Karpas-422 (cell line): ENCODE results near the gene FIZ1. TPM values are rescaled to one million over a fixed set of nuclear protein-coding genes. Genes with fewer than 3 reads are reported as not detected.
"Not testable (repeated sequence)": the region's sequence is repeated elsewhere in the genome, so short reads cannot be mapped to it uniquely, and the experiment has no call there.

ENCODE experiments used
- DNase-seq: peaks from one replicate; pipeline ENCODE4 v3.0.0-alpha.2; 2015
- H2AFZ ChIP-seq: fragments of 200-600 bp; sonication (generic); 2 replicates; pipeline ENCODE4 v1.6.1; 2014; ENCODE audit warnings: antibody characterized with exemption, low read length, mixed read lengths
- H3K27ac ChIP-seq: fragments of 200-600 bp; sonication (generic); 2 replicates; pipeline ENCODE4 v1.5.1; 2014; ENCODE audit warnings: mild to moderate bottlenecking, low read length, moderate library complexity
- H3K27me3 ChIP-seq: fragments of 200-600 bp; sonication (generic); 2 replicates; pipeline ENCODE4 v1.6.1; 2014; ENCODE audit warnings: low read length, mixed read lengths
- H3K36me3 ChIP-seq: fragments of 200-600 bp; sonication (generic); 2 replicates; pipeline ENCODE4 v1.6.1; 2014; ENCODE audit warnings: low read length, mixed read lengths; ENCODE audit not compliant: insufficient read depth
- H3K4me1 ChIP-seq: fragments of 200-600 bp; sonication (generic); 2 replicates; pipeline ENCODE4 v1.6.1; 2014; ENCODE audit warnings: mild to moderate bottlenecking, low read length, mixed read lengths
- H3K4me2 ChIP-seq: fragments of 200-600 bp; sonication (generic); 2 replicates; pipeline ENCODE4 v1.6.1; 2014; ENCODE audit warnings: low read length, low read depth, mild to moderate bottlenecking; ENCODE audit not compliant: poor library complexity, severe bottlenecking
- H3K4me3 ChIP-seq: fragments of 200-600 bp; sonication (generic); 2 replicates; pipeline ENCODE4 v1.5.1; 2014; ENCODE audit warnings: mild to moderate bottlenecking, antibody characterized with exemption, low read length, mixed read lengths
- H3K79me2 ChIP-seq: fragments of 200-600 bp; sonication (generic); 2 replicates; pipeline ENCODE4 v1.6.1; 2014; ENCODE audit warnings: mild to moderate bottlenecking, low read length, mixed read lengths
- H3K9ac ChIP-seq: fragments of 200-600 bp; sonication (generic); 2 replicates; pipeline ENCODE4 v1.6.0; 2014; ENCODE audit warnings: low read length
- H3K9me2 ChIP-seq: fragments of 200-600 bp; sonication (generic), shearing (Covaris generic); replicated peaks from 2 replicates; pipeline ENCODE4 v1.6.0; 2014; ENCODE audit warnings: mild to moderate bottlenecking, low read length, moderate library complexity; ENCODE audit not compliant: insufficient read depth
- H3K9me3 ChIP-seq: fragments of 300-700, 200-600 bp; sonication (generic); 2 replicates; pipeline ENCODE4 v1.6.1; 2014; ENCODE audit warnings: low read length, mixed read lengths
- H4K20me1 ChIP-seq: fragments of 200-600 bp; sonication (generic); 2 replicates; pipeline ENCODE4 v1.6.1; 2014; ENCODE audit warnings: mild to moderate bottlenecking, antibody characterized with exemption, low read length, low read depth; ENCODE audit not compliant: insufficient read depth
- total RNA-seq: library from RNA; depleted of rRNA; stranded (reverse); fragments of >200 nt; shearing (Covaris generic); gene quantifications from 2 replicates; pipeline ENCODE4 v1.2.3, GENCODE V29; 2014; ENCODE audit warnings: low replicate concordance

FIZ1 gene
- total RNA-seq, 1 experiment from 2014 or later = 6.4 TPM

GRCh38 chr19:55569477-55569876 is 29.8 kb downstream of the FIZ1 start:
- not testable (repeated sequence) for H3K9me2 ChIP-seq, DNase-seq, H3K79me2 ChIP-seq, H3K27ac ChIP-seq, H3K9me3 ChIP-seq, H3K27me3 ChIP-seq, H3K4me2 ChIP-seq, H3K36me3 ChIP-seq, H4K20me1 ChIP-seq, H2AFZ ChIP-seq, H3K4me3 ChIP-seq, H3K4me1 ChIP-seq, H3K9ac ChIP-seq

DNA sequence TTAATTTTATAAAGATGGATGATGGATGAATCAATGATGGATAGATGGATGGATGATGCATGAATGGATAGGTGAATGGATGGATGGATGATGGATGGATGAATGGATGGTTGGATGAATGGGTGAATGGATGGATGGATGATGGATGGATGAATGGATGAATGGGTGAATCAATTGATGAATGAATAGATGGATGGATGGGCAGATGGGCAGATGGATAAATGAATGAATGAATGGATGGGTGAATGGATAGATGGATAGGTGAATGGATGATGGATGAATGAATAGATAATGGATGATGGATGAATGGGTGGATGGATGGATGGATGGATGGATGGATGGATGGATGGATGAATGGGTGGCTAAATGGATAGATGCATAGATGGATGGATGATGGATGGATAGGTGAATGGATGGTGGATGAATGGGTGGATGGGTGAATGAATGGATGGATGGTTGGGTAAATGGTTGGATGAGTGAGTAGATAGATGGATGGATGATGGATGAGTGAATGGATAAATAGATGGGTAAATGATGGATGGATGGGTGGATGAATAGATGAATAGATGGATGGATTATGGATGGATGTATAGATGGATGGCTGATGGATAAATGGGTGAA is 31.5 kb downstream of the FIZ1 start:
- Histone ChIP-seq H3K79me2 (no peaks in the 10 kb centered on the region), H3K27me3 (no peaks in the 10 kb centered on the region), H3K9me3 (no peaks in the 10 kb centered on the region), H3K4me3 (no peak overlapping the region), H3K36me3 (no peaks in the 10 kb centered on the region), H3K9me2 (no peaks in the 10 kb centered on the region), H2AFZ (no peak overlapping the region), H3K4me1 (no peaks in the 10 kb centered on the region), H3K9ac (no peak overlapping the region), H3K4me2 (no peak overlapping the region), H3K27ac (no peak overlapping the region), H4K20me1 (0 out of 2 replicates have a peak, but pooled peaks cover 3% of the 10 kb centered on the region)
- DNase-seq = no peak

DNA sequence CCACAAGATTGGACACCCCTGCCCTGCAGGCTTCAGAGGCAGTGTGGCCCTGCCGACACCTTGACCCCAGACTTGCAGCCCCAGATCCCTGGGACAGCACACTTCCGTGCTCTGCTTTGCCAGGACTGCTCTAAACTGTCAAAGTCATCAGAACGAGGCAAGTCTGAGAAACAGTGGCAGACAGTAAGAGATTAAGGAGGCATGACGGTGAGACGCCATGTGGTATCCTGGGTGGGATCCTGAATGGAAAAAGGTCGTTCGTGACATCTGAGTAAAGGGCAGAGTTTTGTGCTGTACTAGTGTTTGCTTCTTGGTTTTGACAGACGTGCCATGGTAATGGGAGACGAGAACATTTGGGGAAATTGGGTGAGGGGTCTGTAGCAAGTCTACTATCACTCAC is 32.5 kb downstream of the FIZ1 start:
- H3K9ac ChIP-seq = no peak overlapping the region
- DNase-seq = no peak
- H2AFZ ChIP-seq = no peak overlapping the region

DNA sequence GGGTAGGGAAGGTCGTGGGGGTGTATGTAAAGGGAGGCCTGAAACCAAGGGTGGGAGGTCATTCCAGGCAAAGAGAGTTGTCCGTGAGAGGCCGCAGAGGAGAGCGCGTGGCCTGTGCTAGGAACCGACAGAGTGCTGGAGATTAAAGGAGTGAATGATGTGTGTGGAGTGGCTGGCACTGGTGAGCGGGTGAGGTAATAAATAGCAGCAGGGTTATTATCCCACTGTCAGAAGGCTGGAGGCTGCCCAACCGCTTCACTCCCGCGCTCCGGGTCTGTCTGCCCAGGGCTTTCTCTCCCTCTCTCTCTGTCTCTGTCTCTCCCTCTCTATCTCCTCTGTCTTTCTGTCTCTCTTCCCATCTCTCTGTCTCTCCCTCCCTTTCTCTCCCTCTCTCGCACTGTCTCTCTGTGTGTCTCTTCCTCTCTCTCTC is 36.0 kb downstream of the FIZ1 start:
- Histone ChIP-seq H3K9ac (no peak overlapping the region), H3K4me3 (no peak overlapping the region), H3K27ac (no peak overlapping the region), H3K36me3 (no peaks in the 10 kb centered on the region), H3K4me1 (no peaks in the 10 kb centered on the region), H3K27me3 (0 out of 2 replicates have a peak, but pooled peaks cover 3% of the 10 kb centered on the region), H3K9me2 (no peaks in the 10 kb centered on the region), H3K4me2 (no peak overlapping the region), H4K20me1 (no peaks in the 10 kb centered on the region), H3K79me2 (no peaks in the 10 kb centered on the region), H2AFZ (no peak overlapping the region), H3K9me3 (no peaks in the 10 kb centered on the region)
- no peak for DNase-seq

More for the DNA sequence above, 32.5 kb downstream of the FIZ1 start:
- no peaks in the 10 kb centered on the region for H3K4me1 ChIP-seq
- H3K79me2 ChIP-seq = no peaks in the 10 kb centered on the region
- H3K4me2 ChIP-seq = no peak overlapping the region
- 0 out of 2 replicates have a peak, but pooled peaks cover 3% of the 10 kb centered on the region for H4K20me1 ChIP-seq
- no peaks in the 10 kb centered on the region for H3K27me3 ChIP-seq
- H3K27ac ChIP-seq = no peak overlapping the region
- H3K4me3 ChIP-seq = no peak overlapping the region
- H3K9me3 ChIP-seq = no peaks in the 10 kb centered on the region
- no peaks in the 10 kb centered on the region for H3K36me3 ChIP-seq
- no peaks in the 10 kb centered on the region for H3K9me2 ChIP-seq

GRCh38 chr19:55559684-55560083 is 39.6 kb downstream of the FIZ1 start:
- no peak overlapping the region for H2AFZ ChIP-seq
- no peak overlapping the region for H3K27ac ChIP-seq
- H4K20me1 ChIP-seq = no peaks in the 10 kb centered on the region
- DNase-seq = no peak
- no peaks in the 10 kb centered on the region for H3K36me3 ChIP-seq
- no peak overlapping the region for H3K4me3 ChIP-seq
- H3K4me1 ChIP-seq = peaks cover 3% of the 10 kb centered on the region
- H3K27me3 ChIP-seq = 0 out of 2 replicates have a peak, but pooled peaks cover 3% of the 10 kb centered on the region
- no peaks in the 10 kb centered on the region for H3K79me2 ChIP-seq
- no peaks in the 10 kb centered on the region for H3K9me2 ChIP-seq
- H3K9ac ChIP-seq = no peak overlapping the region
- H3K4me2 ChIP-seq = no peak overlapping the region
- no peaks in the 10 kb centered on the region for H3K9me3 ChIP-seq

GRCh38 chr19:55554741-55555152 is 44.6 kb downstream of the FIZ1 start:
- Histone ChIP-seq H3K4me1 (peaks cover 7% of the 10 kb centered on the region), H3K9me2 (no peaks in the 10 kb centered on the region), H3K36me3 (no peaks in the 10 kb centered on the region), H3K27me3 (no peaks in the 10 kb centered on the region), H4K20me1 (no peaks in the 10 kb centered on the region), H3K9ac (no peak overlapping the region), H3K4me2 (no peak overlapping the region), H3K9me3 (no peaks in the 10 kb centered on the region), H3K79me2 (no peaks in the 10 kb centered on the region), H3K27ac (no peak overlapping the region), H2AFZ (no peak overlapping the region), H3K4me3 (no peak overlapping the region)
- DNase-seq = no peak

DNA sequence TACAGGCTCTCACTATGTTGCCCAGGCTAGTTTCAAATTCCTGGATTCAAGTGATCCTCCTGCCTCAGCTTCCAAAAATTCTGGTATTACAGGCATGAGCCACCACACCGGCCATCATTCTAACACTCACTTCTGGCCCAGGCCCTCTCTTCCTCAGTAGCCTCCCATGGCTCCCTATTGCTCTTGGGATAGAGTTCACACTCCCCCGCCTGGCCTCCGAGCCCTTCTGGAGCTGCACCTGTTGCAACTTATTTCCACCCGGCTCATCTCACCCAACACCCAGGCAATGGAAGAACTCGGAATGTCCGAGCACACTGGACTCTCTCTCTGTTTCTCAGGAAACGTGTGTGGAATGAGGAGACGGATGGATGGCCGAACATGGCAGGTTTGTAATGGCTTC is 45.0 kb downstream of the FIZ1 start:
- no peak overlapping the region for H3K4me3 ChIP-seq
- H3K4me1 ChIP-seq = peaks cover 7% of the 10 kb centered on the region
- H3K27ac ChIP-seq = no peak overlapping the region
- H3K9me2 ChIP-seq = no peaks in the 10 kb centered on the region
- no peak overlapping the region for H2AFZ ChIP-seq
- no peak overlapping the region for H3K4me2 ChIP-seq
- H3K36me3 ChIP-seq = no peaks in the 10 kb centered on the region
- no peak for DNase-seq
- H3K9ac ChIP-seq = no peak overlapping the region
- H3K79me2 ChIP-seq = no peaks in the 10 kb centered on the region
- no peaks in the 10 kb centered on the region for H4K20me1 ChIP-seq
- H3K27me3 ChIP-seq = no peaks in the 10 kb centered on the region
- H3K9me3 ChIP-seq = no peaks in the 10 kb centered on the region

DNA sequence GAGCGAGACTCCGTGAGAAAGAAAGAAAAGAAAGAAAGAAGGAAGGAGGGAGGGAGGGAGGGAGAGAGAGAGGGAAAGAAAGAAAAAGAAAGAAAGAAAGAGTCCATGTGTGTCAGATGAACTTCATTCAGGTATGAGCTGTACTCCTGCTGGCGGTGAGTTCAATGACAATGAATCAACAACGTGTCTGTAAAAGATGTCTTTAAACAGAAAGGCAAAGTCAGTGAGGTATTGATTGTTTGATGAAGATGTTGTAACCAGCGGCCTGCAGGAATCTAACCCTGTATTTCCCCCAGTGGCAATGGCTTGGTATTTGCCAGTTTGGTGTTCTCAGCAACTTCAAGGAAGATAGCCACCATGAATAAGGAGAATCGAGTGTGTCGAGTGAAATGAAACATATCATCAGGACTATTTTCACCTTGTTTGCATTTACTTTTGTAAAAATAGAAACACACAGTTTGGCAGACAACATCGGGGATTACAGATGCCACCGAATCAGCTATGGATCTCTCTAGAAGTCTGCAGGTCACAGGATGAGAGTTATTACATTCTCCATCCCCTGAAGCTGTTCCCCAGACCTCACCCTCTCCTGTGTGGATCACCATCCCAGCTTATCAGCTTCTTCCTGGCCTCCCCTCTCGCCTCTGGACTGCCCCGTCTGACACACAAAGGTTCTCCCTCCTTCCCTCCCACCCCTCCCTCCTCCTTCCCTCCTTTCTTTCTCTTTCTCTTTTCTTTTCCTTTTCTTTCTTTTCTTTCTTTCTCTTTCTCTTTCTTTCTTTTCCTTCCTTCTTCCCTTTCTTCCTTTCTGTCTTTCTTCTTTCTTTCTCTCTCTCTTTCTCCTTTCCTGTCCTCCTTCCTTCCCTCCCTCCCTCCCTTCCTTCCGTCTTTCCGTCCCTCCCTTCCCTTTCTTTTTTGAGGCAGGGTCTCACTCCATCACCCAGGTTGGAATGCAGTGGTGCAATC is 45.8 kb downstream of the FIZ1 start:
- Histone ChIP-seq H3K27me3 (no peaks in the 10 kb centered on the region), H3K4me2 (no peak overlapping the region), H2AFZ (no peak overlapping the region), H3K4me3 (no peak overlapping the region), H3K9me2 (no peaks in the 10 kb centered on the region), H4K20me1 (no peaks in the 10 kb centered on the region), H3K79me2 (no peaks in the 10 kb centered on the region), H3K36me3 (no peaks in the 10 kb centered on the region), H3K27ac (no peak overlapping the region), H3K9ac (no peak overlapping the region), H3K9me3 (no peaks in the 10 kb centered on the region), H3K4me1 (peaks cover 7% of the 10 kb centered on the region)
- DNase-seq = no peak
